Urothelium cell line (cell line): ENCODE measurements around the gene BCCIP.

ENCODE experiments used
- DNase-seq: peaks from one replicate; pipeline ENCODE4 v3.0.0; 2011; ENCODE audit warnings: low spot score, mixed read lengths
- FAIRE-seq: peaks from 2 replicates; lab custom pipeline; 2011; peaks lifted over from hg19 to GRCh38; lab: Jason Lieb, UNC

BCCIP gene

GRCh38 chr10:125843603-125844329 lies 20.4 kb downstream of the BCCIP start:
- DNase-seq (no peak), FAIRE-seq (no peak)

GRCh38 chr10:125844751-125845221 lies 21.4 kb downstream of the BCCIP start:
- FAIRE-seq = no peak
- DNase-seq = no peak

- no peak for FAIRE-seq
- DNase-seq = no peak
Observed at GRCh38 chr10:125845617-125846016, 22.3 kb downstream of the BCCIP start.

- FAIRE-seq (no peak), DNase-seq (no peak)
Observed at GRCh38 chr10:125846894-125847293, 23.5 kb downstream of the BCCIP start.

DNA sequence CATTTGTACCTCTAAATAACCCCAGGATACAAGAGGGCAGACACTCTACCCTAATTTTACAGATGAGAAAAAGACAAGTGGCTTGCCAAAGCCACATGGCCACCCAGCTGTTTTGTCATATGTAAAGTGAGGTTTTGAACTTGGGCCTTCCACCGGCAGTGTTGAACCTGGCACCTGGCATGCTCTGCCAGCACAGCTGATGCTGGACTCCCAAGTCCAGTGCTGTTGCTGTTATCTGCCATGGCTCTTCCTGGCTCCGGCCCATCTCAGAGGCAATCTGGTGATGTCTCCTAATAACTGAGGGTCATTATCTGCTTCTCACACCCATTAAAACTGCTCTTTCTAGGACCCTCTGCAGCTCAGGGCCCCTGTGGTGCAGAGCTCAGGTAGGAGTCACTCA lies 25.0 kb downstream of the BCCIP start:
- DNase-seq (no peak), FAIRE-seq (no peak)

DNA sequence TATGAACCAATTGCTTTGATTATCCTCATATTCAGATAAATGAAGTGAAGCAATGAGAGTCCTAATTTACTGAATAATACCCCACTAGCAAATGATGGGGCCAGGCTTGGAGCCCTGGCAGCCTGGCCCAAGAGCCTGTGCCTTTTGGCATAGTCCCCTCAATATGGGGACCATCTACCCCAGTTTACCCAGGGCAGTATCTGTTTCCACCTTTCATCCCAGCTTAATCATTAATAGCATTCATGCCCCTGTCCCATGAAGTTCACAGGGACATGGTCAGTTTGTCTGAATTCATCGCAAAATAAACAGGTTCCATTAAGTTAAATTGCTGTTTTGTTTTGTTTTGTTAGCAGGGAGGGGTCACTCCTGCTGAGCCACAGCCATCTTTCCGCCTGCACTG lies 25.5 kb downstream of the BCCIP start:
- no peak for DNase-seq
- FAIRE-seq = no peak

GRCh38 chr10:125849448-125849847 lies 26.1 kb downstream of the BCCIP start:
- FAIRE-seq = no peak
- no peak for DNase-seq

- no peak for DNase-seq
- FAIRE-seq = no peak
Observed at GRCh38 chr10:125850766-125851731, 27.7 kb downstream of the BCCIP start.

DNA sequence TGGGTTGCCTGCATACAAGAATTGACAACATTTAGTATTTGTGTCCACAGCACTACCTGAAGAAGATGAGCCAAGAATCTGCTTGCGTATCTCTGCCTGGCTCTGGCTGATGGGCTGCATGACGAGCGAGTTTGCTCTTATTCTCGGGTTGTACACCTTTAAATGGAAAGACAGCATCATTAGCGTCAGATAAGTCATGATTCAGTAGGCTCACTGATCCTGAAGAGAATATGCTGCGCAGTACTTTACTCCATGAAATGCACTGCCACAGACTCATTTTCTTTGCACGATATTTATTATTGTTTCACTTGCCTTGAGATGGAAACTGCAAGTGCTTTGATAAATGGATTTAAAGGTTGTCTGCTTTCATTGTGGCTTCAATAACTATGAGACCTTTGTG lies 29.1 kb downstream of the BCCIP start:
- DNase-seq (no peak), FAIRE-seq (no peak)

GRCh38 chr10:125857185-125857760 lies 33.9 kb downstream of the BCCIP start:
- DNase-seq = no peak
- no peak for FAIRE-seq

- no peak for DNase-seq
- no peak for FAIRE-seq
Observed at GRCh38 chr10:125859128-125859817, 35.9 kb downstream of the BCCIP start.

GRCh38 chr10:125865120-125865519 lies 41.8 kb downstream of the BCCIP start:
- no peak for DNase-seq
- FAIRE-seq = no peak

DNA sequence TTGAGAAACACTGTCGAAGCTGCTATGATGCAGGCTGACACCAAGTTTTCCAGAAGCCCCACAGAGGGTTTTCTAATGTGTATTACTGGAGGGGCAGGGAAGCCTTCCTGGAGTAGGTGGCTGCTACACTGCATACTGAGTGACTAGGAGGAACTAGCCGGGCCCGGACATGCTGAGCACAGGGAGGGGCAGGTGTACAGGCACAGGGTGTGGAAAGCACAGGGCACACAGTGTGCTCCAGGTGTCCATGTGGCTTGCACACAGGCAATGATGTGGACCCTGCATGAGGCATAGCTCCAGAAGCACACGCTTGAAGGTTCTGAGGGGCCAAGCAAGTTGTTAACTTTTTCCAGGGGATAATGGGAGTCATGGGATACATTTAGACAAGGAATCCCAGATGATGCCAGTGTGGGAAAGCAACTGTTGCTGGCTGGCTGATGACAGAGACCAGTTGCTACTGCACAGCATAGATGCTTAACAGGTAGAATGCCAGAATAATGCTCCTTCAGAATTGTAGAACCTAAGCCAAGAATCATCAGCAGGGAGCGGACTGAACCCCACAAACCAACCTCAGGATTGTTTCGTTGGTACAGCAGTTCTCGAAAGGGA lies 43.2 kb downstream of the BCCIP start:
- DNase-seq (no peak), FAIRE-seq (no peak)

DNA sequence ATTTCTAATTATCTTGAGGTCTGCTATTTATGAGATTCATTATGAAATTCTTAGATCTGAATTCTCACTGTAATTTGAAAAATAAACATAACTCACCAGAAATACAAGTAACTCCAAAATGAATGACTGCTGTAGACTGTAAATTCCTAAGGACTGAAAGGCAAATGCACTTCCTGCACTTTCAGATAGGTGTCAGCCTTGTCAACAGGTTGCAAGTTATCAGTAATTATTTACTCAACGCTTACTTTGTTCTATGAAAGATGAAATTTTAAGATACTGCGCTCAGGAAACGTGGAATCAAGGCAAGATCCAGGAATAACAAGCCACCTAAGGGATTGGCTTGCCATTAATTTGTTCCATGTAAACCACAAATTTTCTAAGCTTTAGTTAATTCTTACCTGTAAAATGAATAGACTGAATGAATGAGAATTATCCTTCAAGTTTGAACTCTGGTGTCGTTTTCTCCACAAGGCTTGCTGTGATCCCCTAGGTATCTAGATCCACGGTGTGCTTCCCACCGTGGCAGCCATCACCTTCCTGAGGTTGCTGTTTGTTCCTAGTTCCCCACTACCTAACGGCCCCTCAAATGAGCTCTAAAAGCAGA lies 45.1 kb downstream of the BCCIP start:
- peak; percentile 39 for DNase-seq
- peak; percentile 5 for FAIRE-seq

DNA sequence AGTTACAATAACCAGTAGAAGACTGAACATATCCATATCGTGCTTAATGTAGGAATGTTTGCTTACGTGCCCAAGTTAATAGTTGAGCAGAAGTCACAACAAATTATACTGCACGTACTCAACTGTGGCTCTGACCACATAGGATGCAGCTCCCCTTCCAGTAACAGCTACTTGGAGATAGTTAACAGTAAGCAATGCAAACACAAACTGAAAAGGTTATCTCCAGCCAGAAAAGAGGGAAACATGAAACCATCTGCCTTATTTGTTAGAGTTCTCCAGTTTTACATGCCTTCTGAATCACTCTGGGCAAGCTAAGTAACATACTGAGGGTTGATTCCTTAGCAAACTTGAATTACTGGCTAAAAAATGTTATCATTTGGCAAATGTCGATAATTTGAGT lies 48.0 kb downstream of the BCCIP start:
- no peak for DNase-seq
- no peak for FAIRE-seq

GRCh38 chr10:125878957-125879835 lies 55.9 kb downstream of the BCCIP start:
- DNase-seq = peak; percentile 69

DNA sequence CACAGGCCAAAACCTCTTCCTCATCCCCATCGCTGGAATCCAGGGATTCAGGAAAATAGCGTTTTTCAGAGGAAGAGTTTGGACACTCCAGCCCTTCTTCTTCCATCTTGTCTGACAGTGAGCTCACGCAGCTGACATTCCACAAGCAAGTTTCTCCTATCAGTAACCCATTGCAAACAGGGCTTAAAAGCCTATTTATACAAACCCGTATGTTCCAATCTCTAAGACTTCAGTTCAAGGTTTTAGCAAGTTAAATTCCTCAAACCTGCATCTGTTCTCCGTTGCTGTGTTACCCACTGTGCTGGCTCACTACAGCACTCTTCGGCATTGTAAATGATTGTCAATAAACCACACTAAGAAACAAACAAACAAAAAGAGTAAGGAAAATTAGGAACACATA lies 57.4 kb downstream of the BCCIP start:
- DNase-seq = no peak
- no peak for FAIRE-seq

More at GRCh38 chr10:125878957-125879835, 55.9 kb downstream of the BCCIP start:
- no peak for FAIRE-seq

GRCh38 chr10:125881192-125881591 lies 57.8 kb downstream of the BCCIP start, which contains the start of gene DHX32:
Gene DHX32, minus strand, starts transcription at chr10:125881292. Its CDS starts 468 bp downstream, at chr10:125880824.
- DNase-seq (no peak), FAIRE-seq (no peak)

DNA sequence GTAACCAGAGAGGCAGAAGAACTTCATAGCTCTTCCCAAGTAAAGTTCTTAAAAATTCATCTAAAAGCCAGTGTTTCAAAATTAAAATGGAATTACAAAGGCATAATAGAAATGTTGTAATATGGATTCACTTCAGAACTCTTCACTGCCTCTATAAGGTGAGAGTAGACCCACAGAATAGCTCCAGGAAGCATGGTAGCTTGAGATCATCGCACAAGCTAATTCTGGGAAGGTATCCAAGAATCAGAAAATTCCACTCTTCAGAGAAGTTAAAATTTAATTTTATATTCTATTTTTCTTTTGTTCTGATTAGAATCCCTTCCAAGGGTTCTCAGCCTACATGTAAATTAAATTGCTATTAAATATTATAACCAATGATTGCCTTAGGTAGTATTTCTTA lies 59.2 kb downstream of the BCCIP start:
- no peak for FAIRE-seq
- no peak for DNase-seq
